DOHH2 (cell line): ENCODE measurements around the gene GNB4.

ENCODE experiments used
- H3F3A ChIP-seq: fragments of 200-600 bp; sonication (generic), shearing (Covaris generic); 2 replicates; pipeline ENCODE4 v1.6.0; 2016; ENCODE audit warnings: antibody characterized with exemption, mild to moderate bottlenecking; ENCODE audit not compliant: control insufficient read depth, insufficient read depth
- H3K27ac ChIP-seq: fragments of 200-600 bp; sonication (generic); 2 replicates; pipeline ENCODE4 v1.5.1; 2014; ENCODE audit warnings: low read depth, mild to moderate bottlenecking, low read length, moderate library complexity
- H3K27me3 ChIP-seq: fragments of 200-600 bp; sonication (generic); 2 replicates; pipeline ENCODE4 v1.6.1; 2014; ENCODE audit warnings: mild to moderate bottlenecking, low read length, mixed read lengths; ENCODE audit not compliant: control insufficient read depth
- H3K36me3 ChIP-seq: fragments of 200-600 bp; sonication (generic); 2 replicates; pipeline ENCODE4 v1.6.1; 2014; ENCODE audit warnings: mild to moderate bottlenecking, low read length, moderate library complexity, mixed read lengths; ENCODE audit not compliant: control insufficient read depth
- H3K4me1 ChIP-seq: fragments of 200-600 bp; sonication (generic); 2 replicates; pipeline ENCODE4 v1.6.1; 2014; ENCODE audit warnings: mild to moderate bottlenecking, low read length, mixed read lengths; ENCODE audit not compliant: control insufficient read depth
- H3K4me2 ChIP-seq: fragments of 200-600 bp; sonication (generic); 2 replicates; pipeline ENCODE4 v1.6.0; 2014; ENCODE audit warnings: mild to moderate bottlenecking, low read length, moderate library complexity
- H3K4me3 ChIP-seq: fragments of 200-600 bp; sonication (generic); 2 replicates; pipeline ENCODE4 v1.5.1; 2014; ENCODE audit warnings: mild to moderate bottlenecking, low read length, mixed read lengths
- H3K79me2 ChIP-seq: fragments of 200-600 bp; sonication (generic); 2 replicates; pipeline ENCODE4 v1.6.1; 2014; ENCODE audit warnings: mild to moderate bottlenecking, low read length, mixed read lengths; ENCODE audit not compliant: control insufficient read depth
- H3K9me2 ChIP-seq: fragments of 200-600 bp; sonication (generic); replicated peaks from 2 replicates; pipeline ENCODE4 v1.6.1; 2014; ENCODE audit warnings: mild to moderate bottlenecking, low read length, mixed read lengths; ENCODE audit not compliant: control insufficient read depth
- H3K9me3 ChIP-seq: fragments of 200-600 bp; sonication (generic); 2 replicates; pipeline ENCODE4 v1.6.1; 2014; ENCODE audit warnings: antibody characterized with exemption, low read length, mixed read lengths; ENCODE audit not compliant: control insufficient read depth, insufficient read depth
- H4K20me1 ChIP-seq: fragments of 200-600 bp; sonication (generic); 2 replicates; pipeline ENCODE4 v1.6.0; 2014; ENCODE audit warnings: low read depth, mild to moderate bottlenecking, antibody characterized with exemption, low read length, moderate library complexity; ENCODE audit not compliant: control insufficient read depth, insufficient read depth
- CTCF ChIP-seq: fragments of 200-600 bp; sonication (generic); IDR thresholded peaks from one replicate; pipeline ENCODE4 v1.5.1; 2014; ENCODE audit warnings: antibody characterized with exemption, mild to moderate bottlenecking, low read depth, low read length; ENCODE audit not compliant: poor library complexity, severe bottlenecking
- EZH2phosphoT487 ChIP-seq: fragments of 200-600 bp; sonication (generic); IDR thresholded peaks from 2 replicates; pipeline ENCODE4 v1.6.1; 2017; ENCODE audit warnings: borderline replicate concordance, mild to moderate bottlenecking, antibody characterized with exemption, low read length, moderate library complexity, mixed read lengths

The GNB4 gene

GRCh38 chr3:179430277-179430870 is 20.9 kb downstream of the GNB4 start:
- H4K20me1 ChIP-seq: no peaks in the 10 kb centered on the region
- no peaks in the 10 kb centered on the region for H3K9me3 ChIP-seq
- TF ChIP-seq CTCF: no peak
- TF ChIP-seq EZH2phosphoT487: no peak
- H3K9me2 ChIP-seq: no peaks in the 10 kb centered on the region
- peaks cover 82% of the 10 kb centered on the region for H3K79me2 ChIP-seq
- peaks cover 45% of the 10 kb centered on the region for H3K4me1 ChIP-seq
- no peaks in the 10 kb centered on the region for H3K27me3 ChIP-seq
- H3K36me3 ChIP-seq: peaks cover 5% of the 10 kb centered on the region
- H3K4me3 ChIP-seq: no peak overlapping the region
- H3K27ac ChIP-seq: no peak overlapping the region
- H3K4me2 ChIP-seq: no peak overlapping the region
- peaks cover 9% of the 10 kb centered on the region; the same call in 1 of the 2 replicates for H3F3A ChIP-seq

- Histone ChIP-seq H3K79me2 (peaks cover 72% of the 10 kb centered on the region), H3K27me3 (no peaks in the 10 kb centered on the region), H3K27ac (no peak overlapping the region), H4K20me1 (no peaks in the 10 kb centered on the region), H3K4me1 (peaks cover 33% of the 10 kb centered on the region), H3K4me3 (no peak overlapping the region), H3K9me2 (no peaks in the 10 kb centered on the region), H3K4me2 (no peak overlapping the region), H3K36me3 (peaks cover 17% of the 10 kb centered on the region), H3F3A (0 out of 2 replicates have a peak, but pooled peaks cover 2% of the 10 kb centered on the region), H3K9me3 (no peaks in the 10 kb centered on the region)
- no peak for TF ChIP-seq EZH2phosphoT487
- no peak for TF ChIP-seq CTCF
Observed at GRCh38 chr3:179428876-179429548, 22.3 kb downstream of the GNB4 start.

- Histone ChIP-seq H3K27ac (no peak overlapping the region), H3K4me3 (no peak overlapping the region), H3F3A (no peaks in the 10 kb centered on the region), H3K4me1 (peaks cover 4% of the 10 kb centered on the region; the same call in 1 of the 2 replicates), H4K20me1 (no peaks in the 10 kb centered on the region), H3K27me3 (no peaks in the 10 kb centered on the region), H3K79me2 (peaks cover 33% of the 10 kb centered on the region), H3K9me3 (no peaks in the 10 kb centered on the region), H3K36me3 (peaks cover 25% of the 10 kb centered on the region), H3K4me2 (no peak overlapping the region), H3K9me2 (no peaks in the 10 kb centered on the region)
- TF ChIP-seq CTCF (no peak), EZH2phosphoT487 (no peak)
Observed at GRCh38 chr3:179425075-179425474, 26.2 kb downstream of the GNB4 start.
